HG02852 (cell line): Measurements from ENCODE around the gene RETREG2.
A peak's percentile ranks its signal among the peaks of the same experiment; 100 is the strongest.
"Not testable (repeated sequence)": the region's sequence is repeated elsewhere in the genome, so short reads cannot be mapped to it uniquely, and the experiment has no call there.

Experiments used
- ATAC-seq: cut with Tn5 transposase; IDR thresholded peaks from one replicate; pipeline ENCODE4 v1.9.1; 2021; ENCODE audit warnings: mild to moderate bottlenecking, moderate library complexity; ENCODE audit not compliant: unreplicated experiment

Gene RETREG2

GRCh38 chr2:219184121-219184520, 6.0 kb downstream of the RETREG2 start:
- ATAC-seq = no peak

GRCh38 chr2:219186754-219187456, 8.8 kb downstream of the RETREG2 start:
- no peak for ATAC-seq

- no peak for ATAC-seq
Observed at GRCh38 chr2:219197388-219197787, 19.3 kb downstream of the RETREG2 start.

- ATAC-seq = no peak
Observed at GRCh38 chr2:219198974-219199373, 20.9 kb downstream of the RETREG2 start.

- ATAC-seq = no peak
Observed at GRCh38 chr2:219199470-219200211, 21.6 kb downstream of the RETREG2 start.

GRCh38 chr2:219200502-219201326, 22.6 kb downstream of the RETREG2 start:
- not testable (repeated sequence) for ATAC-seq

GRCh38 chr2:219201331-219201730, 23.3 kb downstream of the RETREG2 start:
- ATAC-seq = not testable (repeated sequence)

- ATAC-seq = no peak
Observed at GRCh38 chr2:219204425-219205164, 26.5 kb downstream of the RETREG2 start.

GRCh38 chr2:219205165-219205538, 27.1 kb downstream of the RETREG2 start:
- no peak for ATAC-seq

- ATAC-seq = no peak
Observed at GRCh38 chr2:219205981-219206327, 27.9 kb downstream of the RETREG2 start.

- ATAC-seq = peak; percentile 97
Observed at GRCh38 chr2:219206328-219207133, 28.5 kb downstream of the RETREG2 start, which contains the start of gene ZFAND2B. Gene ZFAND2B (plus strand): TSS chr2:219206782. CDS start chr2:219206988, 206 bp downstream.

- ATAC-seq = no peak
Observed at GRCh38 chr2:219207134-219207883, 29.2 kb downstream of the RETREG2 start.

- ATAC-seq = no peak
Observed at GRCh38 chr2:219207884-219208740, 30.0 kb downstream of the RETREG2 start.

GRCh38 chr2:219209236-219210195, 31.4 kb downstream of the RETREG2 start:
- ATAC-seq = no peak

- ATAC-seq = no peak
Observed at GRCh38 chr2:219210196-219210885, 32.3 kb downstream of the RETREG2 start.

- ATAC-seq = no peak
Observed at GRCh38 chr2:219210886-219211362, 32.8 kb downstream of the RETREG2 start.
